GM21447 (cell line): ENCODE data around the gene WDR87.

Experiments
- ATAC-seq: cut with Tn5 transposase; IDR thresholded peaks from one replicate; pipeline ENCODE4 v1.9.1; 2021; ENCODE audit not compliant: unreplicated experiment

Gene WDR87

GRCh38 chr19:37905946-37906868 is at the start of gene WDR87:
WDR87 (minus strand) TSS chr19:37906594; CDS start chr19:37898239, 8,355 bp downstream.
- ATAC-seq, result no peak

GRCh38 chr19:37955986-37956385 is 49.6 kb upstream of the WDR87 start:
- no peak for ATAC-seq

- no peak for ATAC-seq
Observed at GRCh38 chr19:37954421-37954874, 48.1 kb upstream of the WDR87 start.

GRCh38 chr19:37953918-37954303 is 47.5 kb upstream of the WDR87 start:
- no peak for ATAC-seq

- no peak for ATAC-seq
Observed at GRCh38 chr19:37953171-37953917, 47.0 kb upstream of the WDR87 start.

- ATAC-seq, result no peak
Observed at GRCh38 chr19:37951816-37952210, 45.4 kb upstream of the WDR87 start.

- ATAC-seq, result no peak
Observed at GRCh38 chr19:37950471-37951175, 44.2 kb upstream of the WDR87 start.

- no peak for ATAC-seq
Observed at GRCh38 chr19:37948362-37948761, 42.0 kb upstream of the WDR87 start.

- ATAC-seq, result no peak
Observed at GRCh38 chr19:37947778-37948177, 41.4 kb upstream of the WDR87 start.

- ATAC-seq, result no peak
Observed at GRCh38 chr19:37946132-37946531, 39.7 kb upstream of the WDR87 start.

GRCh38 chr19:37943480-37943879 is 37.1 kb upstream of the WDR87 start:
- no peak for ATAC-seq

GRCh38 chr19:37942516-37942902 is 36.1 kb upstream of the WDR87 start:
- ATAC-seq, result no peak

- ATAC-seq, result no peak
Observed at GRCh38 chr19:37941782-37942515, 35.6 kb upstream of the WDR87 start.

- no peak for ATAC-seq
Observed at GRCh38 chr19:37938353-37938752, 32.0 kb upstream of the WDR87 start.

GRCh38 chr19:37936886-37937285 is 30.5 kb upstream of the WDR87 start:
- ATAC-seq, result no peak

- no peak for ATAC-seq
Observed at GRCh38 chr19:37936166-37936565, 29.8 kb upstream of the WDR87 start.

GRCh38 chr19:37935341-37935740 is 28.9 kb upstream of the WDR87 start:
- ATAC-seq, result no peak

GRCh38 chr19:37933937-37934358 is 27.6 kb upstream of the WDR87 start:
- no peak for ATAC-seq

- ATAC-seq, result no peak
Observed at GRCh38 chr19:37932985-37933936, 26.9 kb upstream of the WDR87 start.
